ENCODE results near the gene MRPS27.
A peak's percentile ranks its signal among the peaks of the same experiment; 100 is the strongest.

DNA sequence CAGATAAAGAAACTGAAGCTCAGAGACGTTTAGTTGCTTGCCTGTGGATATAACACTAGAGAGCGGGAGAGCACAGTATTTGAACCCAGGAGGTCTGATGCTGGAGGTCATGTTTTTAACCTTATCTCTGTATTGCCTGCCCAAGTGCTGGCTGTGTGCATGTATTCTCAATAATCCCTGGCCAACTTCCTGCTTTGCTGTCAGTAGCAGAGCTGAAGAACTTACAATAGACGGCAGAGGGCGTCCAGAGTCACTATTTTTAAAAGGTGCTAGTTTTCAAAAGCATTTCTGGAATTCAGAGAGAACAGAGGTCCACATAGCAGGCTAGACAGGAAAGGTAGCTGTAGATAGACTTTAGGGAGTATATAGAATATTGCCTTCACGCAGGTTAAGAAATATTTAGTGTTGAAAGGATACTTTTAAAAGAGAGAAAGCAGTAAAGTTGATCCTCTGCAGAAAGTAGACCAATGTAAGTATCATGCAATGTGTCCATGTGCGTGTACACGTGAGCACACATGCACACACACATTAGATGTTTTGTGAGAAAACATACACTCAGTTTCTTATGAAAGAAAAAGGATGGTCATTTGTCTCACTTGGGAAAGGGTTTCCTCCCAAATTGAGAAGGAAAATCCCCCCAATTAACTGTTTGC is 46.4 kb upstream of the MRPS27 start:
- TF ChIP-seq, protein P1, sequence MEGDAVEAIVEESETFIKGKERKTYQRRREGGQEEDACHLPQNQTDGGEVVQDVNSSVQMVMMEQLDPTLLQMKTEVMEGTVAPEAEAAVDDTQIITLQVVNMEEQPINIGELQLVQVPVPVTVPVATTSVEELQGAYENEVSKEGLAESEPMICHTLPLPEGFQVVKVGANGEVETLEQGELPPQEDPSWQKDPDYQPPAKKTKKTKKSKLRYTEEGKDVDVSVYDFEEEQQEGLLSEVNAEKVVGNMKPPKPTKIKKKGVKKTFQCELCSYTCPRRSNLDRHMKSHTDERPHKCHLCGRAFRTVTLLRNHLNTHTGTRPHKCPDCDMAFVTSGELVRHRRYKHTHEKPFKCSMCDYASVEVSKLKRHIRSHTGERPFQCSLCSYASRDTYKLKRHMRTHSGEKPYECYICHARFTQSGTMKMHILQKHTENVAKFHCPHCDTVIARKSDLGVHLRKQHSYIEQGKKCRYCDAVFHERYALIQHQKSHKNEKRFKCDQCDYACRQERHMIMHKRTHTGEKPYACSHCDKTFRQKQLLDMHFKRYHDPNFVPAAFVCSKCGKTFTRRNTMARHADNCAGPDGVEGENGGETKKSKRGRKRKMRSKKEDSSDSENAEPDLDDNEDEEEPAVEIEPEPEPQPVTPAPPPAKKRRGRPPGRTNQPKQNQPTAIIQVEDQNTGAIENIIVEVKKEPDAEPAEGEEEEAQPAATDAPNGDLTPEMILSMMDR (IDR thresholded peaks at IDR 0.05), result peak; percentile 83
- no peak for TF ChIP-seq ZFX (IDR thresholded peaks at IDR 0.05; ENCODE audit: borderline replicate concordance)

All from 22Rv1 (cell line).